ENCODE results near the gene PKP2. TPM values are rescaled to one million over a fixed set of nuclear protein-coding genes. Genes with fewer than 3 reads are reported as not detected.
"Not testable (repeated sequence)": the region's sequence is repeated elsewhere in the genome, so short reads cannot be mapped to it uniquely, and the experiment has no call there.

PKP2 gene
- total and polyA plus RNA-seq, 9 of the 15 experiments (the other 6 are each of a cell fraction or from before 2014, with no cell fraction given) = 1.6 to 4.2 (median 2.8) TPM

GRCh38 chr12:32874078-32874477 lies 22.5 kb downstream of the PKP2 start (continued):
- TF ChIP-seq ZNF695 (CRISPR knock-in tag; IDR thresholded peaks at IDR 0.05) = no peak
- TF ChIP-seq ZC3H4 (CRISPR knock-in tag; IDR thresholded peaks at IDR 0.05; ENCODE audit: borderline replicate concordance) = no peak
- TF ChIP-seq JUND (IDR thresholded peaks at IDR 0.05; ENCODE audit: borderline replicate concordance, low read depth, low read length) = no peak
- no peak for TF ChIP-seq JUND (tag; IDR thresholded peaks at IDR 0.05; ENCODE audit: borderline replicate concordance, low read depth, low read length)
- TF ChIP-seq PML (IDR thresholded peaks at IDR 0.05; ENCODE audit: low read length) = no peak
- TF ChIP-seq OTX1 (CRISPR knock-in tag; IDR thresholded peaks at IDR 0.05) = no peak
- no peak for TF ChIP-seq PHTF2 (CRISPR knock-in tag; IDR thresholded peaks at IDR 0.05)
- no peak for TF ChIP-seq ATF3 (IDR thresholded peaks at IDR 0.05)
- TF ChIP-seq ATF3 (CRISPR knock-in tag; conservative IDR thresholded peaks at IDR 0.05) = no peak
- no peak for TF ChIP-seq KLF13 (tag; IDR thresholded peaks at IDR 0.05; ENCODE audit: borderline replicate concordance, low read depth)
- TF ChIP-seq MLLT1 (IDR thresholded peaks at IDR 0.05) = no peak
- no peak for TF ChIP-seq ZNF668 (CRISPR knock-in tag; IDR thresholded peaks at IDR 0.05)
- no peak for TF ChIP-seq ELK3 (CRISPR knock-in tag; IDR thresholded peaks at IDR 0.05)
- no peak for TF ChIP-seq NCOA6 (IDR thresholded peaks at IDR 0.05)

GRCh38 chr12:32872416-32872815 lies 24.2 kb downstream of the PKP2 start:
- DNase-seq (ENCODE audit: extremely low read depth in 1 of 4, low spot score in 3 of 4); in situ Hi-C loops (cut with MboI); H3K4me1 ChIP-seq (replicated peaks in 1 of 2; ENCODE audit: control insufficient read depth in 2 of 2, insufficient read depth in 2 of 2, low read length in 2 of 2); H3K27ac ChIP-seq (ENCODE audit: extremely low read depth, low read depth, low read length); H3K9ac ChIP-seq (ENCODE audit: insufficient read depth in 1 of 2, low read depth in 2 of 2, low read length in 2 of 2); H4K20me1 ChIP-seq (replicated peaks; ENCODE audit: control insufficient read depth, insufficient read depth, low read length); H3K79me2 ChIP-seq (ENCODE audit: control insufficient read depth, insufficient read depth, low read length); H3K4me2 ChIP-seq (ENCODE audit: insufficient read depth, low read length); POLR2A ChIA-PET; BruUV-seq (replicated peaks); H2AFZ ChIP-seq (ENCODE audit: low read depth, low read length); ATAC-seq; H3K36me3 ChIP-seq (ENCODE audit: control insufficient read depth, insufficient read depth, low read length); FAIRE-seq; H3K9me1 ChIP-seq (ENCODE audit: control insufficient read depth, insufficient read depth, low read length); H3K27me3 ChIP-seq (ENCODE audit: control insufficient read depth in 2 of 2, insufficient read depth in 2 of 2, low read length in 2 of 2); CTCF ChIA-PET (ENCODE audit: low intra/inter-chr PET ratio); H3K4me3 ChIP-seq; H3K9me3 ChIP-seq (replicated peaks; ENCODE audit: control insufficient read depth, insufficient read depth, low read depth, low read length); intact Hi-C loops (cut with micrococcal nuclease): not testable (repeated sequence)
- WGBS (ENCODE audit: insufficient coverage, low coverage, missing lambda C conversion rate) = 24% methylated on average over 4 of the region's 5 CpGs
